ENCODE measurements around the gene GBX1.

GBX1 gene

DNA sequence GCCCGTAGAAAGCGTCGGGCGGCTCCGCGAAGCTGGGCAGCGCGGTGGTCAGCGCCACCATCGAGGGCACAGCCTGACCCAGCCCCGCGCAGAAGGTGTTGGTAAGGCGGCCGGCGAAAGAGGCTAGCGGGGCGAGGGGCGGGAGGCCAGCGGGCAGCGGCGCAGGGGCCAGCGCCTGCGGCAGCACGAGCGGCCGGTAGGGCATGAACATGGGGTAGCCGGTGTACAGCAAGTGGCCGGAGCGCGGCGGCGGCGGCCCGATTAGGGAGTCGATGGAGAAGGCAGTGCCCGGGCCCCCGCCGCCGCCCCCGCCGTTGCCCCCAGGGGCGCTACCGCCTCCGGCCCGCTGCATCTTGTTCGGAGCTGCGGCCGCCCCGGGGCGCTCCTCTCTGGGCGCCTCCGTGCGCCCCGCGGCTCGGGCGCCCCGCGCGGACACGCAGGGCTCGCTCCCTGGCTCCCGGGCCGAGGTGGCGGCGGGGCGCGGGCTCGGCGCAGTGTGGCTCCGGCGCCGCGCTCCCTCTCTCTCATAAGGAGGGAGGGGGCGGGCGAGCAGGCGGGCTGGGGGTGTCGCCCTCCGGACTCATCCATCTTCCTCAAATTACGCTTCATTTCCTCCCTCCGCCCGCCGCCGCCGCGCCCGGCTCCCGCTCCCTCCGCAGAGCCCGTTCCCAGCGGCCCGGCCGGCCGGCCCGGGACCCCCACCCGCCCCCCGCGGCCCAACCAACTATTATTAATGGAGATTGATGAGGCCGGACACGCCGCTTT lies at the start of gene GBX1:
Gene GBX1, minus strand, starts transcription at position 498 of the 765 bp plus-strand sequence. Its CDS starts 146 bp downstream, at position 352.
- DNase-seq, result no peak

DNA sequence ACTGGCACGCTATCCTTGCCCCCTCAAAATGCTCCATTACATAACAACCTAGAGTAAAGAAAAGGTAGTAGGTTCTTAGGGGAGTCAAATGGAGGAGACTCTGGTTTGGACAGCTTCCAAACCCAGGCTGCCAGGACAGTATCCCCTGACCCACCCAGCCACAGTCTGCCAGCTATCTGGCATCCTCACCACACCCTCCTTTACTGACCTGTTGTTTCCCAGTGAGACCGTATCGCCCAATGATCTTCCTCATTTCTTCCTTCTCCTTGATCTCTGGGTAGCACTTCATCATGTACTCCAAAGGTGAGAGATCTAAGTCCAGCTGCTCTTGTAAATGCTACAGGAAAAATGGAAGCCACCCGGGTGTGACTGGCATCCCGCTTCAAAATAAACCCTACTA lies 47.9 kb upstream of the GBX1 start:
- no peak for DNase-seq

GRCh38 chr7:151213826-151214225 lies 46.3 kb upstream of the GBX1 start:
- DNase-seq, result no peak

- DNase-seq, result no peak
Observed at GRCh38 chr7:151212626-151213025, 45.1 kb upstream of the GBX1 start.

- DNase-seq, result no peak
Observed at GRCh38 chr7:151211155-151211772, 43.8 kb upstream of the GBX1 start.

DNA sequence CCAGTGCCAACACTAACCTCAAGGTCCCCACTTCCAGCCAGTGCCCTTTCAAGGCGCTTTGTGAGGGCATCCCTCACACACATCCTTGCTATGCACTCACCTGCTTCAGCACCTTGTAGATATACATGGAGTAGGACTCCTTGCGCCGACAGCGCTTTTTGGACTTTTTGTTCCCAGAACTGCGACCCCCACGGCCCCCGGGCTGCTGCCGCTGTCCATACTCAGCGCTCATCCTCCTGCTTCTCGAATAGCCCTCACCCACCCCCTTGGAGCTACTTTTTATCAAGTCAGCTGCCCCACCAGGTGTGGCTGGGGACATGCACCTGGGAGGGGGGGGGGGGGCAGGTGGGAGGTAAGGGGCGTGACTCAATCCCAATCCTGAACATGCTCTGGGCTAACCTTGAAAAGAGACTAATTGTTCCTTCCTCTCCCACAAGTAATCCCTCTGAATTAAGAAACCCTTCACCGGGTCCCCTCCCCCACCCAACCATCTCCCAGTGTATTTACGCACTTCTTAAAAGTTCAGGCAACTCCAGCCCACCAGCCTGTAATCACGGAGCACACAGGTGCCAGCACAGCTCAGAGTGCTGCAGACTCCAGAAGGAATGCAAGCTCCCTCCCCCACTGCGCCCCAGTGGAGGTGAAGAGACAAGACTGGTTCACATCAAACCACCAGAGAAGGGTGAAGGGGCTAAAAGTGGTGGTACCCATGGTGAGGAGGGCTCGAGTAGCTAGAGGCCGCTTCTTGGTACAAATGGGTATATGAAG lies 42.8 kb upstream of the GBX1 start, which contains the start of gene H2BK1:
Gene H2BK1, minus strand, starts transcription at position 402 of the 768 bp plus-strand sequence. Its CDS starts 170 bp downstream, at position 232.
- DNase-seq, result no peak

- no peak for DNase-seq
Observed at GRCh38 chr7:151209588-151209987, 42.1 kb upstream of the GBX1 start.

GRCh38 chr7:151208253-151208862 lies 40.9 kb upstream of the GBX1 start:
- no peak for DNase-seq

DNA sequence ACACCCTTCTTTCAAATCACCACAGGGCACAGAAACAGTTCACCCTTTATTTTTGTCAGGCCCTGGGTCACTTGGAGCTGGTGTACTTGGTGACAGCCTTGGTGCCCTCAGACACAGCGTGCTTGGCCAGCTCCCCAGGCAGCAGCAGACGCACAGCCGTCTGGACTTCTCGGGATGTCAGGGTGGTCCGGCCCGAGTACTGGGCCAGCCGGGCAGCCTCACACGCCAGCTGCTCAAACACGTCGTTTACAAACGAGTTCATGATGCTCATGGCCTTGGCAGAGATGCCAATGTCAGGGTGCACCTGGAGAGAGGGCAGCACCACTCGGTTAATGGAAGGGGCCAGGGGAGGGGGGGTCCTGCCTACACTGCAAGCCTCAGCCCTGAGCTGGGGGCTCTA lies 40.3 kb upstream of the GBX1 start:
- no peak for DNase-seq

DNA sequence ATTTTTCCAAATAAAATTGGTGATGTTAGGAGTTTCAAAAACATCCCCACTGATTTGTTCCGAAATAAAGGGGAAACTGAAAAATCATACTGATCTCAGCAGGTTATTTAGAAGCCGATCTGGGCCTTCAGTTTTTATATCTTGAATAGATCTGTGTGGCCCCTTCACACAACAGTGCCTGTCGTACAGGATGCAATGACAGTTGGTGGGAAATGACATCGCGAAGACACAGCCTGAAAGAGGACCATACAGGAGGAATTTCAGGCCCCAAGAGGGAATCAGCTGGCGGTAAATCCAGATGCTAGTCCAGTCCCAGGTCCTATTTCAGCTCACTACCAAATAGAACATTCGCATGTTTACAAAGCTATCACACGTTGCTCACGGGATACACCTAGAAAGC lies 39.8 kb upstream of the GBX1 start:
- DNase-seq, result no peak

DNA sequence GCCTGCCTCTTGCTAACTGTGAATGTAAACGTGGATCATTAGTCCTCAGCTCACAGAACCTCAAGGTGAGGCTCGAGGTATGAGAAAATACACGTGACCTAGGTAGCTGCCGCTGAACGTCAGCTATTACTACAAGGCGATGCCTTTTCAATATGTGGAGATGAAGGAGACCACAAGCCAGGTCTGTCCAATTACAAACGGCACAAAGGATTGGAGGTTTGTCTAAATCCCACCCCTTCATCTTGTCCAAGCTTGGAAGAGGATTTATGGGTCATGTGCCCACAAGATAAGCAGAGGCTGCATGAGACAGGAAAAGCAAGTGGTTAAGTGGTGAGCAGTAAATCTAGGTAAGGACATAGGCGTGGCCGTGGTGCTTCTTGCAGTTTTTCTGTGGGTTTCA lies 39.4 kb upstream of the GBX1 start:
- no peak for DNase-seq

DNA sequence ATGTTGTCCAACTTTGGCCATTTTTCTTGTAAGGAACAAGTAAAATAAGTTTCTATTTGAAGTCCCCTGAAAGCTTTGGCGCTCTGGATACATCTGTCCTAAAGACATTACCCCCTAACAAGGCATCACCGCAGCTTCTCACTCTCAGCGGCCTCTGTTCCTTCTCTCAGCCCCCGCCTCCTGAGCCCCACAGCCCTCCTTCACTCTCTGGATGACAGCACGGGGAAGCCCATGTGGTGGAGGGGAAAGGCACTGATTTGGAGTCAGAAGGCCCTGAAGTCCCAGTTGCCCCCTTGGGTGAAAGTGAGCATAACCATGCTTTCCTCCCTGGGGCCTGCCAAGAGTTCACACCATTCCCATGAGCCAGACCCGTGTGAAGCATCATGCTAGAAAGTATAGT lies 38.2 kb upstream of the GBX1 start:
- no peak for DNase-seq

DNA sequence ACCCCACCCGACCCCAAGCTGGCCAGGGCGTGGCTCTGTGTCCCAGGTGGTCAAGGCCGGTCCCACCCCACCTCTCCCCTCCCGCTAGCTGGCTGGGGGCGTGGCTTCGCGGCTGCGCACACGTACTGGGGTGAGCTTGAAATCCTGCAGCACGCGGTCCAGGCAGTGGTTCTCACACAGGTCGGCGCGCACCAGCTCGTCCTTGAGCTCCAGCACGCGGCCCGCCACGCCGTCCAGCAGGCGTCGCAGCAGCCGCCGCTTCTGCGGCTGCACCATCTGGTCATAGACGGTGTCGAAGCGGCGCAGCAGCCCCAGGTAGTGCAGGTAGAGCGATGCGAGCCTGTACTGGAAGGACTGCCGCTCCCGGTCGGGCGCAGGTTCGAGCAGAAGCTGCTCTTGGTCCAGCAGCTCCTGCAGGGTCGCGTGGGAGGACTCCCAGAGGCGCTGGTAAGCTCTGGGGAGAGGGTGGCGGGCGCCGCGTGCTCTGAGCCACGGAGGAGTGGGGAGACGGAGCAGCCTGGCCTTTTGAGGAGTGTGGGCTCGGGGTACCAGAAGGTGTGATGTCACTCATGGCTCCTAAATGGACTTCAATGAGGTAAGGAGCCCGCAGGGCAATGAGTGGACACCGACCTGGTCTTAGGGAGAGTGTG lies 37.0 kb upstream of the GBX1 start:
- no peak for DNase-seq

GRCh38 chr7:151202836-151203235 lies 35.3 kb upstream of the GBX1 start:
- no peak for DNase-seq

- no peak for DNase-seq
Observed at GRCh38 chr7:151201751-151202150, 34.3 kb upstream of the GBX1 start.

DNA sequence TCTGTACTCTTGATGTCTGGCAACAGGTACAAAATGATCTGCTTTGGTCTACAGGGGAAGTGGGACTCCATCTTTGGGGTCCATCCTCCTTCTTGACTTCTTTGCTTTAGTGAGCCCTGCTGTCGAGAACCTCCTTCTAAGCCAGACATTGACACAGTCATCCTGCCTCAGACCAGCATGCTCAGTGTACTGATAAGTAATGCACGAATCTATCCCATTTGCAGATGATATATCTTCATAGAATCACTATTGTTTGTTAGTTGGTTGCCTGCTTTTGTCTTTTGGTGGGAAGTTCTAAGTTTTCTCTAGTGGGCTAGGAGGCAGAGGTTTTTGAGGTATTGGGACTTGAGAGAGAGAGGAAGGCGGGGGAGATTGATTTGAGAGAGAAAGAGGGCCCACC lies 33.9 kb upstream of the GBX1 start:
- DNase-seq, result no peak

GRCh38 chr7:151198945-151199848 lies 31.7 kb upstream of the GBX1 start:
- no peak for DNase-seq

GRCh38 chr7:151197932-151198331 lies 30.4 kb upstream of the GBX1 start:
- no peak for DNase-seq

GRCh38 chr7:151195616-151196450 lies 28.3 kb upstream of the GBX1 start:
- DNase-seq, result no peak

- DNase-seq, result no peak
Observed at GRCh38 chr7:151194188-151194587, 26.7 kb upstream of the GBX1 start.
